Colonic mucosa (tissue), 4 donors: ENCODE results near the gene BCAS4. TPM values are rescaled to one million over a fixed set of nuclear protein-coding genes. Genes with fewer than 3 reads are reported as not detected.

ENCODE experiments used
- DNase-seq: peaks from one replicate; pipeline ENCODE4 v3.0.0-alpha.2; 2020
- H3K27ac ChIP-seq: fragments of 200-600 bp; one replicate; pipeline ENCODE4 v1.8.0; 2021
- H3K27me3 ChIP-seq: fragments of 200-600 bp; one replicate; pipeline ENCODE4 v1.8.0; 2021
- H3K36me3 ChIP-seq: fragments of 200-600 bp; one replicate; pipeline ENCODE4 v1.8.0; 2021
- H3K4me1 ChIP-seq: fragments of 200-600 bp; one replicate; pipeline ENCODE4 v1.8.0; 2021; ENCODE audit warnings: mild to moderate bottlenecking
- H3K4me3 ChIP-seq: fragments of 200-600 bp; one replicate; pipeline ENCODE4 v1.8.0; 2021
- H3K9ac ChIP-seq, 2 donors: one replicate each; pipeline ENCODE4 v1.7.0; 2013; ENCODE audit warnings: control low read depth in 2 of 2, low read depth in 2 of 2, low read length in 2 of 2
- H3K9me3 ChIP-seq: fragments of 200-600 bp; one replicate; pipeline ENCODE4 v1.8.0; 2021
- intact Hi-C: fragments of 100-400 bp; cut with DNase I; formaldehyde crosslinking; loops from one replicate; pipeline ENCODE4 v1.14.1; 2022
- total RNA-seq, 2 donors: library from RNA; stranded (reverse); fragmentation: NEBNext Ultra II Directional in 1 of 2; extraction: Animal tissue kit (Norgen Biotek cat#: 25700) in 1 of 2; gene quantifications; one replicate each; pipeline ENCODE4 v1.2.1, GENCODE V29; 2021
- TF ChIP-seq, protein P1 (sequence below): fragments of 200-600 bp; IDR thresholded peaks from one replicate; pipeline ENCODE4 v1.8.0; 2022; ENCODE audit warnings: antibody characterized with exemption, mild to moderate bottlenecking
- donor health status: healthy.
- donor health status: DM: no; HTN: no; CAD: no.
- donor health status: DM: no; HTN: no; CAD: no.

The BCAS4 gene
- total RNA-seq, 2 donors from 2014 or later: 1.1 to 2.7 TPM

DNA sequence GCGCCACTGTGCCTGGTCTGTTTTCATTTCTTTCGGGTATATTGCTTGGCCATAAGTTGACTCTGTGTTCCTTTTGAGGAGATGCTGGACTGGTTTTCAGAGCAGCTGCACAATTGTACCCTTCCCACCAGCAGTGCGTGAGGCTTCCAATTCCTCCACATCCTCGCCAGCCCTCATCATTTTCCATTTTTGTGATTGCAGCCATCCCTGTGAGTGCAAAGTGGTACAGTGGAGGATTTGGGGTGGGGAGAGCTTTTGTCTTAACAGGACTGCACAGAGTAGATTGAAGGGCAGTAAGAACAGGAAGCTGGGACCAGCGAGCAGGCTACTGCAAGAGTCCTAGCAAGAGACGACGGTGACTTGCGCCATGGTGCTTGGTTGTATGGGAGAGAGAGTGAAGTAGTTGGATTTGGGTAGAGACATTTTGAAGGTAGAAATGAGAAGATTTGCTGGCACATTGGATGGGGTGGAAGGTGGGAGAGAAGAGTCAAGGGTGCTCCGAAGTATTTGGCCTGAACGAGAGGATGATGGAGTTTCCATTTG, 18.3 kb downstream of the BCAS4 start:
- intact Hi-C loops: no loop called here

DNA sequence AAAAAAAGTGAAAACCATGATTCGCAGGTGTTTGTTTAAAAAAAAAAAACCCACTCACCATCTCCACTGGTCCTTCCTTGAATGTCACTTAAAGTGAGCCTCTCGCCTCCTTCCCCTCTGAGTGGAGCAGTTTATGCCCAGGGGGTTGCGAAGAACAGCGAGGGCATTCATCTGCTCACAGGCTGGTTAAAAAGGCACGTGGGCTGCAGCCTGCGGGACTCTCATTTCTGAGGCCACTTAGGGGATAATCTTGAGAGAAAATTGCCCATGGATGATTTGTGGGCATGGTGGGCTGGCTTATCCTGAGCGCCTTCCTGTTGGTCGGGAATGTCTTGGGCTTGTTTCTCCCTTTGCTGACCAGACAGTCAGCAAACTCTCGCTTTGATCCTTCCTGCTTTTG, 18.9 kb downstream of the BCAS4 start:
- Histone ChIP-seq H3K36me3 (no peaks in the 10 kb centered on the region), H3K4me1 (no peaks in the 10 kb centered on the region), H3K4me3 (no peak overlapping the region), H3K9ac (no peak overlapping the region), H3K27me3 (no peaks in the 10 kb centered on the region), H3K27ac (no peak overlapping the region), H3K9me3 (no peaks in the 10 kb centered on the region)
- DNase-seq: no peak
- TF ChIP-seq, protein P1, sequence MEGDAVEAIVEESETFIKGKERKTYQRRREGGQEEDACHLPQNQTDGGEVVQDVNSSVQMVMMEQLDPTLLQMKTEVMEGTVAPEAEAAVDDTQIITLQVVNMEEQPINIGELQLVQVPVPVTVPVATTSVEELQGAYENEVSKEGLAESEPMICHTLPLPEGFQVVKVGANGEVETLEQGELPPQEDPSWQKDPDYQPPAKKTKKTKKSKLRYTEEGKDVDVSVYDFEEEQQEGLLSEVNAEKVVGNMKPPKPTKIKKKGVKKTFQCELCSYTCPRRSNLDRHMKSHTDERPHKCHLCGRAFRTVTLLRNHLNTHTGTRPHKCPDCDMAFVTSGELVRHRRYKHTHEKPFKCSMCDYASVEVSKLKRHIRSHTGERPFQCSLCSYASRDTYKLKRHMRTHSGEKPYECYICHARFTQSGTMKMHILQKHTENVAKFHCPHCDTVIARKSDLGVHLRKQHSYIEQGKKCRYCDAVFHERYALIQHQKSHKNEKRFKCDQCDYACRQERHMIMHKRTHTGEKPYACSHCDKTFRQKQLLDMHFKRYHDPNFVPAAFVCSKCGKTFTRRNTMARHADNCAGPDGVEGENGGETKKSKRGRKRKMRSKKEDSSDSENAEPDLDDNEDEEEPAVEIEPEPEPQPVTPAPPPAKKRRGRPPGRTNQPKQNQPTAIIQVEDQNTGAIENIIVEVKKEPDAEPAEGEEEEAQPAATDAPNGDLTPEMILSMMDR: no peak
- intact Hi-C loops: no loop called here

More for the DNA sequence above, 18.3 kb downstream of the BCAS4 start:
- Histone ChIP-seq H3K4me3 (no peak overlapping the region), H3K9ac (no peak overlapping the region), H3K27ac (no peak overlapping the region), H3K4me1 (no peaks in the 10 kb centered on the region), H3K9me3 (no peaks in the 10 kb centered on the region), H3K36me3 (no peaks in the 10 kb centered on the region), H3K27me3 (no peaks in the 10 kb centered on the region)
- no peak for DNase-seq
- TF ChIP-seq, protein P1: no peak

DNA sequence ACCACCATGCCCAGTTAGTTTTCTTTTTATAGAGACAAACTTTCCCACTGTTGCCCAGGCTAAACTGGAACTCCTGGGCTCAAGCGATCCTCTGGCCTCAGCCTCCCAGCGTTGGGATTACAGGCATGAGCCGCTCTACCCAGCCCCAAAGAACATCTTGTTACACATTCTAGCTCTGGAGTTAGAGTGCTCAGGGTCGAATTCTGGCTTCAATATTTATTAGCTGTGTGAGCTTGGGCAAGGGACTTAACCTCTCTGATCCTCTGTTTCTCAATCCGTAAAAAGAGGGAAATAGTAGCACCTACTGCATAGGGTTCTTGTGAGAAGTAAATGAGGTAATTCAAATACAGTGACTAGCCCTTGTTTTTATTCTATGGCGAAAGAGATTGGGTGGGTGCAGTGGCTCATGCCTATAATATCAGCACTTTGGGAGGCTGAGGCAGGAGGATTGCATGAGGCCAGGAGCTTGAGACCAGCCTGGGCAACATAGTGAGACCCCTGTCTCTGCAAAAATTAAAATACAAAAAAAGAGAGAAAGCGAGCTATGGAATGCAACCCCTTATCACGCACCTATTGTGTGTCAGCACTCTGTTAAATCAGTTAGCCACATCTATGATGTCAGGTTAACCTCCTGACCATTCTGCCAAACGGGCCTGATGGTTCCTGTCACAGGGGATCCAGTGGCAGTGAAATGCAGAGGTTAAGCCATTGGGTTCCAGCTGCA, 19.7 kb downstream of the BCAS4 start:
- Histone ChIP-seq H3K27me3 (no peaks in the 10 kb centered on the region), H3K4me3 (no peak overlapping the region), H3K9me3 (no peaks in the 10 kb centered on the region), H3K9ac (no peak overlapping the region), H3K36me3 (no peaks in the 10 kb centered on the region), H3K4me1 (no peaks in the 10 kb centered on the region), H3K27ac (no peak overlapping the region)
- TF ChIP-seq, protein P1: no peak
- no peak for DNase-seq
- intact Hi-C loops: no loop called here

DNA sequence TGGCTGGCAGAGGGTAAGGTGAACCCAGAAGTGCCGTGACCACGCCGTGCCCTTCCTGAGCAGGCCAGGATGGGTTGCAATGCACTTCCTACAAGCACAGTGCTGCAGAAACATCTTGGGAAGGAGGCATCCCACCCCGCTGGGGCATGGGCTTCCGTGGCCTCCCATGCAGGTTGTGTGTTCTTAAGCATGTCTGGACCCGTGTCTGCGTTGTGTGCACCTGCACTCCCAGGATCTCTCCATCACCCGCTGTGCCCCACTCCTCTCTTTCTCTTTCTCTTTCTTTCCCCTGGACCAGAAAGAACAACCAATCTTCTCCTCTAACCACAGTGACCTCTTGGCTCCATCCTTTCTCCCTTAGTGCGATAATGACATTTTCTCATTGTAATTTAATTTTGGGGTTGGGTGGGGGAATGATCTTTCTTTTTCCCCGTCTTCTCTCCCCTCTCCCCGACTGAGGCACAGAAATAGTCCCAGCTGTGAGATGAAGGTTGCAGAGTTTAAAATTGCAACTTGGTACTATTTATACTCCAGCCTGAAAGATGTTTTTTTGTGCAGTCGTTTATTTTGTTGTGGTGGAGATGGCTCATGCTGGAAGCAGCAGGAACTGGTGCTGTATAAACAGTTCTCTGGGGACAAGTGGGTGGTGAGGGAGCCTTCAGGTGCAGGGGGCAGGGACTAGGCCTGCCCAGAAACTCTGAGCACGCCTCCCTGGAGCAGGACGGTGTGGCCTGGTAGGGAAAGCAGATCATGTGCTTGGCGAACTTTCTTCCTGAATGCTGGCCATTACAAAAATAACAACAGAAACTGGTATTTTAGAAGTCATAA, 20.5 kb downstream of the BCAS4 start:
- DNase-seq: no peak
- intact Hi-C loops: no loop called here
- Histone ChIP-seq H3K9ac (no peak overlapping the region), H3K9me3 (no peaks in the 10 kb centered on the region), H3K36me3 (no peaks in the 10 kb centered on the region), H3K4me1 (no peaks in the 10 kb centered on the region), H3K4me3 (no peak overlapping the region), H3K27me3 (no peaks in the 10 kb centered on the region), H3K27ac (no peak overlapping the region)
- TF ChIP-seq, protein P1: no peak

DNA sequence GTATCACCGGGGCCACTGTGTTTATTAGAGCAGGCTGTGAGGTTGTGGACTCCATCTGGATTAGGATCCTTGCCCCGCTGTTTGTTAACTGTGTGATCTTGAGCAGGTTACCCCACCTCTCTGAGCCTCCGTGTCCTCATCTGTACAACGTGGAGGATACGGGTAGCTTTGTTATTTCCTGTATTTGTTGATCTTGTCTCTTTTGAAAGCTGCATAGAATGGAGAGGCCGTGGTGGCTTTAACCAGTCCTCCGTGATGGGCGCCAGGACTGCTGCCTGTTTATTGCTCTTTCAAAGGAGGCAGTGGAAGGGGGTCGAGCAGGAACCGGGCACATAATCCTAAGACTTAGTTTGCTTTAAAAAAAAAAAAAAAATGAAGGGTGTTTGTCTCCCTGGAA, 22.9 kb downstream of the BCAS4 start:
- no peaks in the 10 kb centered on the region for H3K9me3 ChIP-seq
- intact Hi-C loops: no loop called here
- H3K36me3 ChIP-seq: no peaks in the 10 kb centered on the region
- H3K4me1 ChIP-seq: no peaks in the 10 kb centered on the region
- H3K27me3 ChIP-seq: no peaks in the 10 kb centered on the region
- no peak overlapping the region for H3K27ac ChIP-seq
- H3K9ac ChIP-seq: no peak overlapping the region
- no peak overlapping the region for H3K4me3 ChIP-seq
- TF ChIP-seq, protein P1: no peak
- DNase-seq: no peak
